NCI-H2227 (cell line): ENCODE measurements around the gene CRYGN.

Experiments
- DNase-seq: peaks from one replicate; lab custom pipeline; 2025; ENCODE audit not compliant: unreplicated experiment; lab: John Stamatoyannopoulos, UW

CRYGN gene, protein sequence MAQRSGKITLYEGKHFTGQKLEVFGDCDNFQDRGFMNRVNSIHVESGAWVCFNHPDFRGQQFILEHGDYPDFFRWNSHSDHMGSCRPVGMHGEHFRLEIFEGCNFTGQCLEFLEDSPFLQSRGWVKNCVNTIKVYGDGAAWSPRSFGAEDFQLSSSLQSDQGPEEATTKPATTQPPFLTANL

DNA sequence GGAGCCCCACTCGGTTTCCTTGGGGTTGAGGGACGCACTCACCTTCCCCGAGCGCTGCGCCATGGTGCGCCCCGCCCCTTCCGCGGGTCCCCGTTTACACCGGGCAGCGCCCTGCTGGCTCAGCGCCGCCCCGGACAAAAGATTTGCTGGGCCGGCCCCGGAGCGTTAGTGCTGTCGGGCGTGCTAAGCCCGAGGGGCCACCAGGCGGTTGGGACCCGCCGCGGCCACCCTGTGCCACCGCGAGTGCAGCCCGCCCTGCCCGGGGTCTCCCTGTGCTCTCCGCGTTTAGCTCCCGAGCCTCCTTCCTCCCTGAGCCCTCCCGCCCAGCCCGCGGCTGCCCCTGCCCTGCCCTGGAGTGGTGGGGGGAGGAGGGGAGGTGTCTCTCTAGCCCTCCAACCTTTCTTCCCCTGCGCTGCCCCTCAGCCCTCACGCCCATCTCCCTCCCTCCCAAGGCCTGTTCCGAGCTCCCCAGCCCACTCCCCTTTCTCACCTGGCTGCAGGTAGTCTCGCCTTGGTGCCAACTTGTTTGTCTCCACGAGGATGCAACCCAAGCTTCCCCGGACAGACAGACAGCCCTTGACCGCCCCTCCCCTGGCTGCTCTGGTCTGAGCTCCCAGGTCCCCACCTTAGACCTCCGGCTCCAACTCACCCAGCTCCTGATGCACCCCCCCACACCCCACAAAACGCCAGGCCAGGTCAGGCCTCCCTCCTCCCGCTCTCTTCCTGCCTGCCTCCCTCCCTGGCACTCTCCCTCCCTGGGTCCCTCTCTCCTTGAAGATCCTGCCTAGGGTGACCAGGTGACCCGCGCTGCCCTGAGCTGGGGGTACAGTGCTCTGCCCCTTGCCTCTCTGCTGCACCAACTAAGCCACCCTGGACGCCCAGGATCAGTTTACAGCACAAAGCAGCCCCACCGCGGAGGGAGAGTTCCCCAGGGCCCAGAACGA, at the start of gene CRYGN:
CRYGN (minus strand) TSS at position 287 of the 944 bp plus-strand sequence; CDS start at position 63, 224 bp downstream.
- DNase-seq: peak; percentile 50

DNA sequence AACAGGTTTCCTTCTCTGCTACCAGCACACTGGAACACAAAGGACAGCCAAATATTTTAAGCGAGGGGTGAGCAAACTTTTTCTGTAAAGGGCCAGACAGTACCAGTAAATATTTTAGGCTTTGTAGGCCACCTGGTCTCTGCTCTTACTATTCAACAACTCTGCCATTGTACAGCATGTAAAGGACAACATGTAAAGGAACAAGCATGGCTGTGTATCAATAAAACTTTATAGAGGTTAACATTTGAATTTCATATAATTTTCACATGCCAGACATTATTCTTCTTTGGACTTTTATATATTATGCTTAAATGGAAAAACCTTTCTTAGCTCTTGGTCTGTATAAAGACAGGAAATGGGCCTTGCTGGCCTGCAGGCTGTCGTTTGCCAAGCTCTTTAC, 49.6 kb upstream of the CRYGN start:
- DNase-seq: no peak

DNA sequence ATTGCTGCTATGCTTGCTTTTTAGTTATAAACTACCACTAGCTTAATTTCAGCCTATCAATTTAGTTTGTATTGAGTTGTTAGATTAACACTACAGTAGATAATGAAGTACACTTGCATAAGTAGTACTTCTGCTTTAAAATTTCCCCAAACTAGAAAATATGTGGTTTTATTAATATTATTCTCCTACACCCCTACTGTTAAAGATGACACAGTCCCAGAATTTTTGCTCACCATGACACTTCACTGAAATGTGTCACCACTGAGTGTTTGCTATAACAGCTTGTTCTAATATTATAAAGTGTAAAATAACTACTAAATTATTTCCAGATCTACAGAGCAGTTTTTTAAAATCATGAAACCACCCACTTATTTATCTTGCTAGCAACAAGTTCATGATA, 48.2 kb upstream of the CRYGN start:
- no peak for DNase-seq

DNA sequence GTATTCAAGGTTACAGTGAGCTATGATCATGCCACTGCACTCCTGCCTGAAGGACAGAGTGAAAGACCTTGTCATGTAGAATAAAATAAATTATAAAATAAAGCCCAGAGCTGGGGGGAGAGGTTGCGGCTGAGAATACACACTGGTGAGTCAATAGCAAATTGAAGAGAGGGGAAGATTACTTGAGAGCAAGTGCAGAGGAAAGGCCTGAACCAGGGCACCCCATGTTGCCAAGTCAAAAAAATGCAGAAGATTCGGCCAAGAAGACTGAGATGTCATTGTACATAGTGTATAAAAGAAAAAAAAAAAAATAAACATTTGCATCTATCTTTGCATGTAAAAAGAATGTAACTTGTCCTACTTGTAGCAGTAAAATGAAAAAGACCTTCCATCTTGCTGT, 47.3 kb upstream of the CRYGN start:
- DNase-seq: no peak

DNA sequence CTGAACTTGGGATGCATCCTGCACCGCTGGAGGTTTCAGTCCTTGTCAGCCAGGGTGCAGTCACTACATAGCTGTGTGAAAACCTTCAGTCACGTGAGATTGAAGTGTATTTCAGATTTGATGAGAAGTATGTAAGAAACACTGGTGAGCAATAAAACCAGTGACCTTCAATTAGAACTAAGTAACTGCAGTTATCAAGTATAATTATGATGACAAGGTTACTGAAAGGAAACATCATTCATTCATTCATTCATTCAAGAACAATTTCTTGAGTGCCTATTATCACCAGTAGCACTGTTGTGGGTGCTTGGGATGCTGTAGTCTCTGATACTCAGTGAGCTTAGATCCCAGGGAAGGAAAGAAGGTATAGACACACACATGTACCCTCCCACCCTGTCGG, 46.1 kb upstream of the CRYGN start:
- no peak for DNase-seq

DNA sequence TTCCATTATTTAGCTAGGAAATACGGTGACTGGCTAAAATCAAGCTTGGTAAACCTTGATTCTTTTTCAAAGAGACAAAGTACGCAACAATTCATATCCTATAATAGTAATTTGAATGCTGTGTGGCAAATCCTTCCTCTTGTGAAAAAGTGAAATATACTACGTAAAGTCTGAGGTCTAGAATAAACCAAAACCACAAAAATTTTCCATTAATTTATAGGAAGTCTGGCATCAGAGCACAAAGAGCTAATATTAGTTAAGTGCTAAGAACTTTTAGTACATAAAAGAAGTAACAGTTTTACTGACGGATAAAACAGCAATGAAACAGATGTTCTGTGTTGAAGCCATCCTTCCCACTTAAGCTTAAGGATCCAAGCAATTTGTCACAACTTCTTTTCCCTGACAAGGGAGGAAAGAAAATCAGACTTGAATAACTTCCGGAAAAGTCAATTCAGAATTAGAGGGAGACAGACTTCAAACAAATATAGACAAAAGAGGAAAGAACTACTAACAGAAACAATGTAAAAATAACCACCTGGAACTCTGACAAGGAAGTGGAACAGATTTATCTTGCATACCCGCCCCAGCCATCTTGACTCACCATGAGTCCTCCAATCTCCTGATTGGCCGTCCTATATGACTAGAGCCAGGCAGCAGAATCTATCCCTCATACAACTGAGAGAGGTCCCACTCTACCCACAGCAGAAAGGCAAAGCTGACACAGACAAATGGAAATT, 45.2 kb upstream of the CRYGN start:
- DNase-seq: no peak

DNA sequence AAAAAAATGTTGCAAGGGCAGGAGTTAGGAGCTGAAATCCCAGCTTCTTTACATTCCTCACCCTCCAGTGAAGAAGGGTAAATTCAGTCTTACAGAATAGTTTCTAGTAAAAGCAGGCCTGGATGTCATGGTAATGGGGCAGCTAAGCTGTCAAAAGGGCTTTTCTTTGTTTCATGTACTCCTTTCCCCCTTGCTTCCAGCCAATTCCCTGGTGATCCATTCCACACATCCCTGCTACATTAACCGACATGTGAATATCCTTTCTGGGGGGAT, 43.7 kb upstream of the CRYGN start:
- no peak for DNase-seq

DNA sequence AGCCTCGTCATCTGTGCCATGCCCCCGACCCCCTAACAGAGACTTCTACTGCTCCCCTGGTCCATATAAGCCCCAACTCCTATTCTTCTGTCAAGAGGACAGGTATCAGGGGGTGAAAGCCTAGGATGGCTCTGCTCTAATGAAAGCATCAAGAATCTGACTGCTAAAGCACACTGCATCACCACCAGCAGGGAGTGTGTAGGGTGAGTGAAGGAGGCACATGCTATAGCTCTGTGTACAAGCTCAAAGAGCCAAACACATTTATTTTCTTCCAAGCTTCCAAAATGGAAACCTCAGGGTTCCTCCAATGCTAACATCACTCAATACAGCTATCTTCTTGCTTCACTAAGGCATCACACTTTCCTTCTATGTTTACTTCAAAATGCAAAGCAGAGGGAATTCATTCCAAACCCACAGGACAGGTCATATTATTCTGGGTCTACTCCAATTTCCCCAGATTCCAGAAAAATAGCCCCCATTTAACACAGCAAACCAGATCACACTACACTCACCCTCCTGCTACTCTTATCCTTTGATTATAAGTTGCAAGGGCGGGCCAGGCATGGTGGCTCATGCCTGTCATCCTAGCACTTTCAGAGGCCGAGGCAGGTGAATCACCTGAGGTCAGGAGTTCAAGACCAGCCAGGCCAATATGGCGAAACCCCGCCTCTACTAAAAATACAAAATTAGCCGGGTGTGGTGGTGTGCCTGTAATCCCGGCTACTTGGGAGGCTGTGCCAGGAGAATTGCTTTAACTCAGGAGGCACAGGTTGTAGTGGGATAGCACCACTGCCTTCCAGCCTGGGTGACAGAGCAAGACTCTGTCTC, 43.2 kb upstream of the CRYGN start:
- no peak for DNase-seq

DNA sequence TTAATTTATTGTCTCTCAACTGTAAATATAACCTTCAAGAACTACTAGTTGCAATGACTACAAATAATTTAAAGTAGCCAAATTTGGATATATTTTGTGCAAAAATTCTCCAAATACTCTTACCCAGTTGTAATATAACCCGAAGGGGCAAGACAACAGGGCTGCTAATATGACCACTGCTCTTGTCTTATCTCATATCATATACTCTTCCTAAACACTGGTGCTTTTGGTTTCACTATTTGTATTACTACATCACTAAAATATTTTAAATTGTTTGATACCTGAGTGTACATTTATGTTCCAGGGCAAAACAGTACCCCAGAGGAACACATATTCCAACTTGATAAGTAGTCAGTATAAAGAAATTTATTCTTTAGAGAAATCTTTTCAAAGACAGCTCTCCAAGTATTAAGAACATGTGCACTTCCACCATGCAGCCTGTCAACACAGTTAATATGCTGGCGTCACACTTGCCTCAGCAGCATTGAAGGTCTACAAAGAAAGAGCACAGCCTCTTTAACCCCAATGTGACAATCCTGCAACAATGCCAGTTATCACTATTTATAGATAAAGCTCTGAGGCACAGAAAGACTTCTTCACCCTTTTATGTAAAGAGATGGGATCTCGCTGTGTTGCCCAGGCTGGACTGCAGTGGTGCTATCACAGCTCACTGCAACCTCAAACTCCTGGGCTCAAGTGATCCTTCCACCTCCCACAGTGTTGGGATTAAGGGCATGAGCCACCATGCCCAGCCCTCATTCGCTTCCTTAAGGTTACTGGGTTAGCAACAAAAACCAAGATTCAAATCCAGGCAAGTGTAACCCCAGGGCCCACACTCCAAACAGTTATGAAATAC, 41.9 kb upstream of the CRYGN start:
- DNase-seq: no peak

DNA sequence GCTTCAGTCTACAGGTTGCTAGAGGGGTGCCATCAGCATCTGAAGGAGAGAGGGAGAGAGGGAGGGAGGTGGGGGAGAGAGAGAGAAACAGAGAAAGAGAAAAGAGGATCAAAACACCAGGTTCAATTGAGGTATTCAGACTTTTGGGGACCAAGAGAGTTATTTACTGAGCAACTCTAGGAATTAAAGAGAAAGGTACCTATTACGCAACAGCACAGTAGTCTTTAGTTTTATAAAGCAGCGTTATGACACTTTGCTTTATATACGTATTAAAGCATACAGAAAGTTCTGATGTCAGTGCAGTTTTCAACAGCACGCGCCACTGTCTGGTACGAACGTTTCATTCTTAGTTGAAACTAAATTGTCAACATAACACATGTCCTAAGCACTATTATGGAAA, 37.9 kb upstream of the CRYGN start:
- no peak for DNase-seq

DNA sequence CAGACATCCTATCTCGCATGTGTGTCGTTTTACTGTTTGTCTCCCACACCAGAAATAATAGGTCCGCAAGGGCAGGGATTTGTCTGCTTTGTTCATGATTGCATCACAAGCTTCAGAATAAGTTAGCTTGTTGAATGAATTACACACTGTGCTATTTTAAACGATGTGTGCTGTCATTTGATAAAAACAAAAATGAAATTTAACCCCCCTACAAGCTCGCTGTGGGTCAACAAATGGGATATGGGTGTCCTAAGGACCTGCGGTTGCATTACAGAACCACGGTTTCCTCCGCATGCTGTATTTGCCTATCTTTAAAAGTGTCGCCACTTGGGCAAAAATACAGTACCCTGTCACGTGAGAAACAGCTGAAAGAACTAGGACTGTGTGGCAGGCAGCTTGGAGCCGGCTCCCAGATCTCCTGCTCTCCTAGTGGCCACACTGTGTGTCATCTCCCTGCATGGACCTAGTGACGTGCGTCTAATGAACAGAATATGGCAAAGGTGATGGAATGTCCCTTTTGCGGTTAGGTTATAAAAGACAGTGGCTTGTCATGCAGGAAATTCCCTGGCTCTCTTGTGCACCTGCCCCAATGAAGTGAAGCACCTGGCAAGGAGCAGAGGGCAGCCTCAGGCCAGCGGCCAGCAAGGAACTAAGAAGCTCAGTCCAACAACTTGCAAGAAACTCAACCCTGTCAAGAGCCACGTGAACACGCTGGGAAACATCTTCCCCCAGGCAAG, 32.9 kb upstream of the CRYGN start:
- DNase-seq: no peak

DNA sequence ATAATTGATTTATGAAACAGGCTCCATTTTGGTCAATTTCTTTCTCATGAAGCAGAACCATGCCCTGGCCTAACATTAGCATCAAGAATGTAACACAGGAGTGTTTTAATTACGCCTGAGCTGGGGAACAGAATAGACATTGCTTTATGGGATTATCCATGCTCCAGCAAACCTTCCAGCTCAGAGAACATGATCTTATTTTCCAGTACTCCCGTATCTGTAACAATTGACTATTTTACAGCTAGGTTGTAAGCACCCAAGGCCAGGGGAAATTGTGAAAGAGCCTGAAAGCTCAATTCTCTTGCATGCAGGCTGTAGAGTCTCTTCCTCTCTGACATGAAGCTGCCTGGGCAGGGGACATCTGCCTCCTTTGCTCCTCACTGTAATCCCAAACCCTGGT, 30.8 kb upstream of the CRYGN start:
- no peak for DNase-seq

DNA sequence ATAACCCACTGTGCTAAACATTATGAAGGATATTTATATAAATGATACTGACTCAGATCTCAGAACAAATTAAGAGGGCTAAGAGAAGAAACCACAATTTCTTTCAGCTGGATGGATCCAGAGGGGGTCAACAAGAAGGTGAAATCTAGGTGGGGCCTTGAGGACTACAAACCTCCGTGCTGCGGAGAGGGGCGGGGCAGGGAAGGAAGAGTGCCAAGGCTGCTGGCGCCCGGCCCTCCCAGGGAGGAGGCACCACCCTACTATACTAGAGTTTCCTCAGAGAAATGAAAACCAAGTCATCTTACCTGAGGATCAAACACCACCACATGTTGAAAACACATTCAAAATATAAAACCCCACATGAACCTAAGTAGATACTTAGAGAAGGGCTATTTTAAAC, 29.3 kb upstream of the CRYGN start:
- DNase-seq: no peak

DNA sequence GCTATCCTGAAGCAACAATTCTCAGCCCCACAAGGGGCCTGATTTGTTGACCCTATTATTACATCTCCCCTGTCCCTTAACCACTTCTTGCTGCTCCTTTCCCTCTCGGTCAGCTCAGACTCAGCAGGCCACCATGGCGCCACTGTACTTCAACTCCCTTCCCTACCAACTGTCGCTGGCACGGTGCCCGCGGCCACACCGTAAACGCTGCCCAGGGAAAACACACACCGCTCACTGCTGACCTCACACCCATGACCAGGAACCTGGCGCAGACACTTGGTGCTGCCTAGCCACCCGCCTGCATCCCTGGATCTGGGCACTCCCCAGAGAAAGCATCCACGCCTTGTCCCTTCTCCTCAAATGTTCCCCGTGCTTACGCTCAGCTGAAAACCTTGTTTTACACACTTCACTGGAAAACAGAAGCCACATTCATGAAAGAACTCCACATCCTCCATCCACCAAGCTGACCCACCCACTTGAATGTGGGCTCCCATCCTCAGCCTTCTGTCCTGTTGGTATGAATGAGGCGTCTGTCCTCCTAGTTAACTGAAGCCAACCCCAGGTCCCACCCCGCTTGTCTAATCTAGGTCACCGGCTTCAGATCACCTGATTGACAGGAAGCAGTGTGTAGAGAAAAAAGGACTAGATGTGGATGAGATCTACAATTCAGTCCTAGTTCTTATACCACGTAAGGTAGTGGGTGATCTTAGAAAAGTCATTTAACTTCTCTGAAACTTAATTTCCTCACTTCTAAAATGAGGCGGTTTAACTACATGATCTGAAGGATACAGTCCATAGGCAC, 28.5 kb upstream of the CRYGN start:
- DNase-seq: peak; percentile 15

DNA sequence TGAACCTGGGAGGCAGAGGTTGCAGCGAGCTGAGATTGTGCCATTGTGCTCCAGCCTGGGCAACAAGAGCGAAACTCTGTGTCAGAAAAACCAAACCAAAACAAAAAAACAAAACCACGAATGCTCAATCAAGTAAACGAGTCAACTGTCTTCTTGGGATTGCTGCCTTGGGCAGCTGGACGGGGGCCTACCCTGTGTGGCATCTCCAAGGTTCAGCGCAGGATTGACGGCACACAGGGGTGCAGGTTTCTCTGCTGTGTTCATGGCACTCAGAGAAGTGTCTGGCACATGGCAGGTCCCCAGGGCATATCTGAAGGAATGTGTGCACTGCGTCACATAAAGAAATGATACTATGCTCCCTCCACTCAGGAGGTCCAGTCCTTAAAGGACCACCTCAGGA, 25.2 kb upstream of the CRYGN start:
- DNase-seq: no peak

DNA sequence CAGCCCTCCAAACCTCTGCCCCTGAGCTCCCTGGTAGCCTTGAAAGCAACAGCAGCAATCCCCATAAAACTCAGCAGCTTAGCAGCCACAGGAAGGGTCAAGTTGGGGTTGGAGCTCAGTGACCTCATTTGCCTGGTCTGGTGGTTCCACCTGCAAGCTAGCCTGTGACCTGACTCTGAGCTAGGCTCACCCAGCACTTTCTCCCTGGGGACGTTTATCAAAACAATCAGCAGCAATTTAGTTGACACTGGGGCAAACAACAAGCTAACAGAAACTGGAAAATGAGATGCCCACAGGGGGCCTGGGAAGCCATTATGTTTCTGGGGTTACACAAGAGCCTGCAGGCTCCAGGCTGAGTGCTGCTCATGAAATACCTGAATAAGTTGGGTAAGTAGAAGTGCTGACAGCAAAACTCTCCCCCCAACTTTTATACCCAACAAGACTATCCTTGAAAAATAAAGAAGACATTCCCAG, 22.4 kb upstream of the CRYGN start:
- DNase-seq: no peak

DNA sequence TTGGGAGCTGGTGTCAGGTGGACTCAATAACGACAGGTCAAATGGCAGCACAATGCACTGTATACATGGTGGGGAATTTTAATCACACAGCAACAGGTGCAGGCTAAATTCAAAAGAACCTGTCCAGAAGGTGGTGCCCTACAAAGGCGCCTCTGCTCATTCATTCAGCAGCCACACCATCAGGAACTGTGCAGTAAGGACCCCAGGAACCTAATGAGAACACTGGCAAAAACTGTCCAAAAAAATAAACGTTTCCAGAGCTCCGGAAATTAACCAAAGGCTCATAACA, 21.9 kb upstream of the CRYGN start:
- DNase-seq: no peak

DNA sequence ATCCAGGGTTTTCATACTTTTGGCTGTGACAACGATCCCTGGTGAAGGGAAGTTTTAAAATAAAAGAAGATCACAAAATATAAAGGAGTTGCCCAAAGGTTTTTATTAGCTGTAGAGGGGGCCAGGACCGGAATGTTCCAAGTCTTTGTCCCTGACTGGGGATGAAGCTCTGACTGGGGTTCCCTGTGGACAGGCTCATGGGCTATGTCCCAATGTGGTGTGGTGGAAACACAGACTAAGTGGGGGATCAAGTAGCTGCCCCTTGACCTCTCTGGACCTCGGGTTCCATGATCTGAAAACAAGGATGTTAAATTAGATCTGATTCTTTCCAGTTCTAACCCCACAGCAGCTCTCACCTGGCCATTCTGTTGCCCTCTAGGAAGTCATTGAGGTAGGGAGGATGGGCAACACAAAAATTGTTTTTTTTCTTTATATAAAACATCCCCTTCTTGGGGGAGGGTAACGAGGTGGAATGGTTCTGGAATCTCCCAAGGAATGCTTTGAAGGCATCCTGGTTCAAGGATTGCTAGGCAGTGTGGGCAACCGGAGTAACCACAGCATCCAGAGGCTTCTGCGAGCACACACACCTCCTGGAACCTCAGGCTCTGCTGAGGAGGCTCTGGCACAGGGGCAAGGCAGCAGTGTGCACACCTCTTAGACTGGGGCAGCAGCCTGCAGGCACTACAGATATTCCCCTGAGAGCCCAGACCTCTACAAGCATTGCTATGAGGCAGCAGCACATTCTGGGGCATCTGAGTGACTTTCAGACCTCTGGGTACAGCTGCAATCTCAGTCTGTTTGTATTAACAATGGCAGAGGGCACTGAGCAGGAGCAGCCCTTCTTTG, 21.4 kb upstream of the CRYGN start:
- DNase-seq: no peak
